Embryonic facial prominence (tissue), 1 donor: ENCODE measurements around the gene ALDOB.
"Not testable (repeated sequence)": the region's sequence is repeated elsewhere in the genome, so short reads cannot be mapped to it uniquely, and the experiment has no call there.

Experiments
- DNase-seq: peaks from one replicate; pipeline ENCODE4 v3.0.0-alpha.2; 2016; ENCODE audit errors: extremely low spot score

Gene ALDOB

GRCh38 chr9:101387871-101388506 lies 47.6 kb downstream of the ALDOB start:
- no peak for DNase-seq

- DNase-seq = not testable (repeated sequence)
Measured at GRCh38 chr9:101384873-101385536, 50.6 kb downstream of the ALDOB start, which contains the start of gene BAAT. Gene BAAT (minus strand): TSS chr9:101385006. CDS start chr9:101371404, 13,602 bp downstream.

- DNase-seq = no peak
Measured at GRCh38 chr9:101383361-101383760, 52.2 kb downstream of the ALDOB start.

GRCh38 chr9:101381833-101382342 lies 53.7 kb downstream of the ALDOB start:
- no peak for DNase-seq

GRCh38 chr9:101381118-101381517 lies 54.5 kb downstream of the ALDOB start:
- DNase-seq = no peak

GRCh38 chr9:101380295-101380694 lies 55.3 kb downstream of the ALDOB start:
- DNase-seq = no peak

GRCh38 chr9:101376111-101376848 lies 59.3 kb downstream of the ALDOB start:
- no peak for DNase-seq

- DNase-seq = no peak
Measured at GRCh38 chr9:101375546-101375945, 60.0 kb downstream of the ALDOB start.

- no peak for DNase-seq
Measured at GRCh38 chr9:101372327-101373118, 63.1 kb downstream of the ALDOB start.

GRCh38 chr9:101371813-101372212 lies 63.8 kb downstream of the ALDOB start:
- DNase-seq = no peak
